GM12878 (cell line): ENCODE measurements around the gene PHPT1.

Experiments
- MTA3 ChIP-seq: IDR thresholded peaks from 2 replicates; pipeline ENCODE4 v1.6.1; 2012; ENCODE audit warnings: low read length, inconsistent platforms, borderline replicate concordance
- NBN ChIP-seq: fragments of 450-650 bp; IDR thresholded peaks from 2 replicates; pipeline ENCODE4 v1.6.1; 2016
- NFYB ChIP-seq: IDR thresholded peaks from 2 replicates; pipeline ENCODE4 v1.6.1; 2011; ENCODE audit warnings: low read depth, mild to moderate bottlenecking, low read length, improper control_type of control experiment, moderate library complexity; ENCODE audit not compliant: insufficient read depth
- NR2C2 ChIP-seq: IDR thresholded peaks from 2 replicates; pipeline ENCODE4 v1.6.1; 2011; ENCODE audit warnings: borderline replicate concordance, low read depth; ENCODE audit not compliant: control insufficient read depth, insufficient read length
- POLR2A ChIP-seq: IDR thresholded peaks from 2 replicates; pipeline ENCODE4 v1.6.1; 2011; ENCODE audit warnings: low read depth, mild to moderate bottlenecking, low read length
- RBBP5 ChIP-seq: fragments of 200-600 bp; sonication (generic); conservative IDR thresholded peaks from 2 replicates; pipeline ENCODE4 v1.6.1; 2016
- SREBF2 ChIP-seq: IDR thresholded peaks from 2 replicates; pipeline ENCODE4 v1.6.1; 2012; ENCODE audit warnings: mild to moderate bottlenecking, low read length
- TAF1 ChIP-seq: IDR thresholded peaks from 2 replicates; pipeline ENCODE4 v1.6.1; 2011; ENCODE audit warnings: mild to moderate bottlenecking, low read depth, low read length, borderline replicate concordance
- ZBTB40 ChIP-seq: fragments of 450-650 bp; IDR thresholded peaks from 2 replicates; pipeline ENCODE4 v1.6.1; 2016; ENCODE audit warnings: mild to moderate bottlenecking, moderate library complexity, borderline replicate concordance
- ZNF274 ChIP-seq: IDR thresholded peaks from one replicate; pipeline ENCODE4 v1.8.0; 2011; ENCODE audit not compliant: insufficient read length, insufficient read depth
- TF ChIP-seq, protein P1 (sequence below): IDR thresholded peaks from 2 replicates; pipeline ENCODE4 v1.6.1; 2012; ENCODE audit warnings: low read depth, low read length, improper control_type of control experiment
- TF ChIP-seq, protein P2 (sequence below), 3 experiments: IDR thresholded peaks in 2 of 3; conservative IDR thresholded peaks in 1 of 3; 2 replicates each; pipeline ENCODE4 v1.5.1; 2011; ENCODE audit warnings: low read depth in 3 of 3, low read length in 3 of 3, mild to moderate bottlenecking in 3 of 3, control low read depth in 2 of 3, moderate library complexity in 2 of 3, inconsistent platforms in 1 of 3, mixed read lengths in 1 of 3; ENCODE audit not compliant: control insufficient read depth in 2 of 3, insufficient read depth in 1 of 3; ENCODE audit errors: extremely low read depth in 1 of 3
- TF ChIP-seq, protein P3 (sequence below): IDR thresholded peaks from 2 replicates; pipeline ENCODE4 v1.6.1; 2011; ENCODE audit warnings: low read depth, mild to moderate bottlenecking, low read length, moderate library complexity, borderline replicate concordance; ENCODE audit errors: extremely low read depth

DNA sequence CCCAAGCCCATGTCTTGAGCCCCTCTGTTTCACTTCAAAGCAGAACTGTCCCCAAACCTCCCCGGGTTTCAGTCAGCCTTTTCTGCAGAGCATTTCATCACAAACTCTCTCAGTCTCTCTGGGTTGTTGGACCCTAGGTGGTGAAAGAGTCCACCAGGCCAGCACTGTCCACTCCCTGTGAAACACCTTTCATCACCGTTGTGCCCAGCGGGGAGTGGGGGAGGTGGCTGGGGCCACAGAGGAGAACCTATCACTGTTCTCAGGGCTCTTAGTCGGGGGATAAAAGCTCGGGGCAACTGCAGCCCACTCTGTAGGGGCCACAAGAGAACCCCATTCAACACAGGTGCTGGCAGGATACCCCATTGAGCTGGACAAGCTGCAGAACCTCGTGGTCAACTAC, 46.9 kb upstream of the PHPT1 start:
- TF ChIP-seq NBN (no peak), ZBTB40 (no peak), SREBF2 (no peak), ZNF274 (no peak), TAF1 (no peak), RBBP5 (no peak), NFYB (no peak), NR2C2 (no peak), POLR2A (no peak), MTA3 (no peak)
- TF ChIP-seq, protein P1, sequence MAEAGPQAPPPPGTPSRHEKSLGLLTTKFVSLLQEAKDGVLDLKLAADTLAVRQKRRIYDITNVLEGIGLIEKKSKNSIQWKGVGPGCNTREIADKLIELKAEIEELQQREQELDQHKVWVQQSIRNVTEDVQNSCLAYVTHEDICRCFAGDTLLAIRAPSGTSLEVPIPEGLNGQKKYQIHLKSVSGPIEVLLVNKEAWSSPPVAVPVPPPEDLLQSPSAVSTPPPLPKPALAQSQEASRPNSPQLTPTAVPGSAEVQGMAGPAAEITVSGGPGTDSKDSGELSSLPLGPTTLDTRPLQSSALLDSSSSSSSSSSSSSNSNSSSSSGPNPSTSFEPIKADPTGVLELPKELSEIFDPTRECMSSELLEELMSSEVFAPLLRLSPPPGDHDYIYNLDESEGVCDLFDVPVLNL, result no peak
- TF ChIP-seq, protein P2, sequence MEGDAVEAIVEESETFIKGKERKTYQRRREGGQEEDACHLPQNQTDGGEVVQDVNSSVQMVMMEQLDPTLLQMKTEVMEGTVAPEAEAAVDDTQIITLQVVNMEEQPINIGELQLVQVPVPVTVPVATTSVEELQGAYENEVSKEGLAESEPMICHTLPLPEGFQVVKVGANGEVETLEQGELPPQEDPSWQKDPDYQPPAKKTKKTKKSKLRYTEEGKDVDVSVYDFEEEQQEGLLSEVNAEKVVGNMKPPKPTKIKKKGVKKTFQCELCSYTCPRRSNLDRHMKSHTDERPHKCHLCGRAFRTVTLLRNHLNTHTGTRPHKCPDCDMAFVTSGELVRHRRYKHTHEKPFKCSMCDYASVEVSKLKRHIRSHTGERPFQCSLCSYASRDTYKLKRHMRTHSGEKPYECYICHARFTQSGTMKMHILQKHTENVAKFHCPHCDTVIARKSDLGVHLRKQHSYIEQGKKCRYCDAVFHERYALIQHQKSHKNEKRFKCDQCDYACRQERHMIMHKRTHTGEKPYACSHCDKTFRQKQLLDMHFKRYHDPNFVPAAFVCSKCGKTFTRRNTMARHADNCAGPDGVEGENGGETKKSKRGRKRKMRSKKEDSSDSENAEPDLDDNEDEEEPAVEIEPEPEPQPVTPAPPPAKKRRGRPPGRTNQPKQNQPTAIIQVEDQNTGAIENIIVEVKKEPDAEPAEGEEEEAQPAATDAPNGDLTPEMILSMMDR (IDR thresholded peaks at IDR 0.05 in 2 of 3, conservative IDR thresholded peaks at IDR 0.05 in 1 of 3; ENCODE audit: control insufficient read depth in 2 of 3, extremely low read depth in 1 of 3, insufficient read depth in 1 of 3, low read depth in 3 of 3, low read length in 3 of 3), result no peak
- TF ChIP-seq, protein P3, sequence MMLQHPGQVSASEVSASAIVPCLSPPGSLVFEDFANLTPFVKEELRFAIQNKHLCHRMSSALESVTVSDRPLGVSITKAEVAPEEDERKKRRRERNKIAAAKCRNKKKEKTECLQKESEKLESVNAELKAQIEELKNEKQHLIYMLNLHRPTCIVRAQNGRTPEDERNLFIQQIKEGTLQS, result no peak
